HG02852 (cell line): Measurements from ENCODE around the gene ABCD1.
"Not testable (repeated sequence)": the region's sequence is repeated elsewhere in the genome, so short reads cannot be mapped to it uniquely, and the experiment has no call there.

Experiments
- ATAC-seq: cut with Tn5 transposase; IDR thresholded peaks from one replicate; pipeline ENCODE4 v1.9.1; 2021; ENCODE audit warnings: mild to moderate bottlenecking, moderate library complexity; ENCODE audit not compliant: unreplicated experiment

ABCD1 gene

DNA sequence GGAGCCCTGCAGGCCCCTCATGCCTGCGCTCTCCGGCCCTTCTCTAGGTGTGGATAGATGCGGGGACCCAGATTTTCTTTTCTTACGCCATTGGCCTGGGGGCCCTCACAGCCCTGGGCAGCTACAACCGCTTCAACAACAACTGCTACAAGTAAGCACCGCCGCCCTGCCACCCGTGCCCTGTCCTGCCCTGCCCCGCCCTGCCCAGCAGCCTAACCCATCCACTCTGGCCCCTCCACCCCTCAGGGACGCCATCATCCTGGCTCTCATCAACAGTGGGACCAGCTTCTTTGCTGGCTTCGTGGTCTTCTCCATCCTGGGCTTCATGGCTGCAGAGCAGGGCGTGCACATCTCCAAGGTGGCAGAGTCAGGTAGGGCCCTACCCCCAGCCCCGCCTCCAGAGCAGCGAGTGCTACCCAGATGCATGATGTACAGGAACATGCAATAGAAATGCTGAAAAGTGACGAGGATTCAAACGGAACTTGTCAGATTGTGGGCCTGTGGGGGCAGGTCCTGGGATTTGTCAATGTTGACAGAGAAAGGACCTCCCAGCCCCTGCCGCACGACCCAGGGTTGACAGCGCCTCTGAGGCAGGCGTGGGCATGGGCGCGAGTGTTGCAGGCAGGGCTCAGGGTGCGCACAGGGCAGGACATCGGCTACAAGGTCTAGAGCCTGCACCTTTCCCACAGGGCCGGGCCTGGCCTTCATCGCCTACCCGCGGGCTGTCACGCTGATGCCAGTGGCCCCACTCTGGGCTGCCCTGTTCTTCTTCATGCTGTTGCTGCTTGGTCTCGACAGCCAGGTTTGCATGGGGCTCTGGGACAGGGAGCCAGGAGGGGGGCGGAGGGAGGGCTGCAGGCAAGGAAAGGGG, 31.2 kb upstream of the ABCD1 start:
- no peak for ATAC-seq

DNA sequence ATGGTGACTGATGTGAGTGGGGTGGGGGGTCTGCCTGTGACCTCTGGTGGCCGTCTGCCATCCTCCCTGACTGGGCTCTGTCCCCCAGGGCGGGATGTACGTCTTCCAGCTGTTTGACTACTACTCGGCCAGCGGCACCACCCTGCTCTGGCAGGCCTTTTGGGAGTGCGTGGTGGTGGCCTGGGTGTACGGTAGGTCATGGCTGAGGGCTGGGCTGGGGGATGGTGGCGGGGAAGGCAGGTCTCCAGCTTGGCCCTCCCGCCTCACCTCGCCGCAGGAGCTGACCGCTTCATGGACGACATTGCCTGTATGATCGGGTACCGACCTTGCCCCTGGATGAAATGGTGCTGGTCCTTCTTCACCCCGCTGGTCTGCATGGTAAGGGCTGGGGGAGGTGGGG, 30.4 kb upstream of the ABCD1 start:
- not testable (repeated sequence) for ATAC-seq

GRCh38 chrX:153694687-153695270, 29.9 kb upstream of the ABCD1 start:
- ATAC-seq: no peak

DNA sequence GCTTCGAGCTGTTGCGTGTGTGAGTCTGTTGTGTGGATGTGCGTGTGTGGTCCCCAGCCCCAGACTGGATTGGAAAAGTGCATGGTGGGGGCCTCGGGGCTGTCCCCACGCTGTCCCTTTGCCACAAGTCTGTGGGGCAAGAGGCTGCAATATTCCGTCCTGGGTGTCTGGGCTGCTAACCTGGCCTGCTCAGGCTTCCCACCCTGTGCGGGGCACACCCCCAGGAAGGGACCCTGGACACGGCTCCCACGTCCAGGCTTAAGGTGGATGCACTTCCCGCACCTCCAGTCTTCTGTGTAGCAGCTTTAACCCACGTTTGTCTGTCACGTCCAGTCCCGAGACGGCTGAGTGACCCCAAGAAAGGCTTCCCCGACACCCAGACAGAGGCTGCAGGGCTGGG, 28.6 kb upstream of the ABCD1 start:
- ATAC-seq: no peak

DNA sequence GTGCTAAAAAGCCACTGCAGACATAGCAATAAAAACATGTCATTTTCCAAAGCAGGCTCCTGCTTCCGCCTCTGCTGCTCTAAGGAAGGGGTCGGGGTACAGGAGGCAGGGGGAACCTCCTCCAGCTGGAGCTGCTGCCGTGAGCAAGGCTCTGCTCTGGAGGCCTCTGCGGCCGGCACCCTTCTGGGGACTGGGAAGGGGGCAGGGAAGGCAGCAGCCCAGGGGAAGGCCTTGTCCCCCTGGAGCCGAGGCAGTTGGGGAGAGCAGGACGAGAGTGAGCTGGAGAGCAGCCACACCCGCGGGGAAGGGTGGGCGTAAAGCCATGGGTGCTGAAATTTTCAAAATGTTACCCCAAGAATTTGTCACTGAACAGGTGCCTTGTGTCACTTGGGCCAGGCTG, 28.1 kb upstream of the ABCD1 start:
- ATAC-seq: not testable (repeated sequence)

DNA sequence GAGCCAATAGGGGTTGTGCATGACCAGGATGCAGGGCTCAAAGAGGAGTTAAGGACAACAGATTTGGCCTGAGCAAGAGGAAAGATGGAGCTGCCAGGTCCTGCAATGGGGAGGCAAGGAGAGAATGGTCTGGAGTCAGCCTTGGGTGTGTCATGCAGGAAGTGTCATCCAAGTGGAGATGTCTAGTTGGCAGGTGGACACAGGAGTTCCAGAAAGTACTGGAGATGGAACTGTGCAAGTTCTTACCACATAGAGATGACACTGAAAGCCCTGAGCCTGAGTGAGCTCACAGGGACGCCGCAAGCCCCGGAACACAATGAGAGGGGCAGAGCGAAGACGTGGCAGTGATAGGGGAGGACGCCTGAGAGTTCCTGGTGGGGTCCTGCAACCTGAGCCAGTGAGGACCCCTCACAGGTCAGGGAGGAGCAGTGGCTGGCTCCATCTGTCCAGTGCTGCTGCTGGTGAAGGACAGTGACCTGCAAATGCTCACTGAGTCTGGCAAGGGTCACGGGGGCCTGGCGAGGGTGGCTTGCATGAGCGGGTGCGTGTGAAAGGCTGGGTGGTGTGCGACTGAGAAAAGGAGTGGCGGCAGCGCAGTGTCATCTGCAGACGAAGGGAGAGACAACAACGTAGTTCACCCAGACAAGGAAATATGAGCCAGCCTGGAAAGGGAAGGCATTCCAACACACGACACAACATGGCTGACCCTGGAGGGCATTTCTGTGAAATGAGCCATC, 27.5 kb upstream of the ABCD1 start:
- not testable (repeated sequence) for ATAC-seq

GRCh38 chrX:153697924-153698865, 26.5 kb upstream of the ABCD1 start:
- no peak for ATAC-seq

DNA sequence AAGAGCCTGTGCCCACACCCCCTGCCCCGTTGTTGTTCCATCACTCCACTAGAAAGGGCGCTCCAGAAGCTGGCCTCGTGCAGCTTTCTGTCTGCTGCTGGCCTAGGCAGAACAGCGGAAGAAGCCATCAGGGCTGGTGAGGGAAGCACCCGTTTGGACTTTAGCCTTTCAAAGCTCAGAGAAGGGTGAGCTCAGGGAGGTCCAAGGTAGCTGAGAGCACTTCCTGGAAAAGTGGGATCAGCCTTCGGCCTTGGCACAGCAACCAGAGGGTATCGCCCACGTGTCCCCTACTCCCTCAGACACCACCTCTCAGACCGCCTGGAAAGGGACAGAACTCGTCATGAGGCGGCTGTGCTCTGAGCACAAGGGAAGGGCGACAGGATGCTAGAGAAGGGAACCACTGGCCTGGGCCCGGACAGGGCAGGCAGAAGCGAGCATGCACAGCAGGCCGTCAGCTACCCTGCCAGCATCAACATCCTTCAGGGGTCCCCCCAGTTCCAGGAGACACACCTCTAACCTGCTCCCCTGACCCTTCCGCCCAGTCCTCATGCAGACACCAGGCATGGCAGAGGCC, 25.4 kb upstream of the ABCD1 start:
- ATAC-seq: not testable (repeated sequence)

DNA sequence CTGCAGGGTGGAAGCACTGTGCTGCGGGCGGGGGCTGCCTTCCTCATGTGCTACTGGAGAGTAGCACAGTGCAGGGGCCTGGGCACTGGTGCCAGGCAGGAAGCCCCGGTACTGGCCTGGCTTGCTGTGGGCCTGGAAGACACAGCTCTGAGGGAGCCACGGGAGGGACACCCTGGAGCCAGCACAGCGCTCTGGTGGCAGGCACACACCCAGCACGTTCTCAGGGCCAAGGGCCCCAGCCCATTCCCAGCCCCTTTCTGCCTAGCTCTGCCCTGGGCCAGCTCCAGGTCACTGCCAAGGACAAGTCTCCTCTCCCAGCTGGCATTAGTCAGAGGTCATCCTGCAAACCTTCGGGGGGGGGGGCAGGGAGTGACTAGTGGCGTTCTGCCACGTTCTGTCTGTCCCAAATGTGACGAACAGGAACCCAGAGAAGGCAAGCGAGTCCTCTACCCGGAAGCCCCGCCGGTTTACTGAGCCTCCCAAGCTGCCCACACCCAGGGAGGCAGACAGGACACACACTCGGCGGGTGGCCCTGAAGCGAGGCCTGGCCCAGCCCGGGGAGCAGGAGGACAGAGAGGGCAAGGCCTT, 24.8 kb upstream of the ABCD1 start:
- not testable (repeated sequence) for ATAC-seq

DNA sequence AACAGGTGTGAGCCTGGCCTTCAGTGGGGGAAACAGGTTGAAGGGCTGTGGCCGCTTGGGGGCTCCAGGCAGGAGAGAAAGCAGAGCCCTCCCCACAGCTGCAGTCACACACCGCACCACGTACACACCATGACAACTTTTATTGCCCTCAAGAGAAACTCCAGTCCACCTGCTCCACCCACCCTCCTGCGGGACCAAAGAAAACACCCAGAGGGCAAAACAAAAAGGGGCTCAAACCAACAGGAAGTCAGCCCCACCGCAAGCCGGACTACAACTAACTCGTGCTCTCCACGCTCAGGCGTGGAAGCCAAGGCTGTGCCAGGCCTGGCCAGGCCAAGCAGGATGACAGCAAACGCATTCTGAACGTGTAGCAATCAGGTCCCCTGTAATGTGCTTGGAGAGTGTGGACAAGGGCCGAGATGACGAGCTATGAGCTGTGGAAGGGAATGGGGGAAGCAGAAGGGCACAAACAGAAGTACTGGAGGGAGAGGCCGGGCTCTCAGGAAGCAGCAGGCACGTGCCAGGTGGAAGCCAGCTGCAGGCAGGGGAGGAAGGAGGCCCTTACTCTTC, 24.2 kb upstream of the ABCD1 start:
- ATAC-seq: no peak

- no peak for ATAC-seq
Observed at GRCh38 chrX:153700967-153701366, 23.7 kb upstream of the ABCD1 start.

- no peak for ATAC-seq
Observed at GRCh38 chrX:153701706-153702105, 22.9 kb upstream of the ABCD1 start.

DNA sequence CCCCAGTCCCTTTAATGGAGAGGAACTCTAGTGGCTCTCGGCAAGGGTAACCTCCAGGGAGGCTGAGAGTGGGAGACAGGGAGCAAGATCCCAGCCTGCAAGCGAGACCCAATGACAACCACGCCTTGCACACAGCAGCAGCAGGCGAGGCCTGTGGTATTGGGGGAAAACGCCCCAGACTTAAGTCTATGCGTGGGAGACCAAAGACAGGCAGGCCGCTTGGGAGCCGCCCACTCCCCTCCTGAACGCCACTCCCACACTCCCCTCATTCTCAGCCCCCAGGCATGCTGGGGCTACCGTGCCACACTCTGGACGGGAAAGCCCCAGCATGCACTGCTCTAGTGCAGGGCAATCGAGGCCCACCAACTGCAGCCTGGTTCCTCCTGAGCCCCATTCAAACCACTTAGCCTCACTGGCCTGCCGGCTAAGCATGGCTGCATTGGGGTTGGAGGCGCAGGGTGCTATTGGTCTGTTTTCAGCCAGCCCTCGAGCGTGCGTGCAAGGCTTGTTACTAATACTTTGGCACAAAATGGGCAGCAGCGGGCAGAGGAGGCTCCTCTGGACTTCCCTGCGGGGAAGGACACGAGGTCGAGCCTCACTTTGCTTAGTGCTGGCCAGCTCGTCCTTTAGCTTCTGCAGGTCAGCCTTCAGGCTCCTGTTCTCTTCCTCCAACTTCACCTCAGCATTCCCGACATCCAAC, 22.2 kb upstream of the ABCD1 start:
- ATAC-seq: no peak

DNA sequence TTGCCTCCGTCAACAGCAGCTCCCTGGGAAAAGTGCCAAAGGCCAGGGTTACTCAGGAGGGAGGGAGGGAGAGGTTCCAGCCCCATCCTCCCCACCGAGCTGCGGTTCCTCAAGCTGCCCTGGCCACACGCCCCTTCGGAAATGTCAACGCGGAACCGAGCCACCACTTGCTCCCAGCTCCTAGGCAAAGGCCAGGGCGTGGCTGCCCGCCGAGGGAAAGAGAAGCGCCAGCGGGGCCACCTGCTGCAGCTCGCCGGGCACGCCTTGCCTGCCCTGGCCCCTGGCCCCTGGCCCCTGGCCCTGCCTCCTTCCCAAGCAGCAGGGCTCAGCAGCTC, 21.7 kb upstream of the ABCD1 start:
- ATAC-seq: no peak

DNA sequence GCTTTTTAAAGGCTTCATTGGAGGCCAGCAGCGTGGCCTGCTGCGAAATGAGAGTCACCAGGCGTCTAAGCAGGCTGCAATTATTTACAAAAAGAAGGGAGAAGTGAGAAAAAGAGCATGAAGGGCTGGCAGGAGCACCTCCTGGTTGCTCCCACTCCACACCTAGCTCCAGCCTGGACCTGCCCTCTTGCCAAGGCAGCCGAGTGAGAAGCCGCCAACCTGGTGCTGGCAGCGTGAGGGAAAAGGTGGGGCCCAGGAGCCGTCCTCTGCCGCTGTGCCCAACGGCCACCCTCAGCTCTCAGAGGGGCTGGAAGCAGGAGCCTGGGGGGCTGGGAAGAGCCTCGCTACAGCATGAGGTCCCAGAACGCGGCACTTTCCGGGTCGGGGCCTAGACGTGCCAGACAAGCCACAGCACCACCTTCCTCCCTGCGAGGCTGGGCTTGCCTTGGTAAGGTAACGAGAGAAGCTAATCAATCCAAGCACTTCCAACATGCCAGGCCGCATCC, 20.6 kb upstream of the ABCD1 start:
- no peak for ATAC-seq

GRCh38 chrX:153704631-153705402, 19.8 kb upstream of the ABCD1 start:
- not testable (repeated sequence) for ATAC-seq

DNA sequence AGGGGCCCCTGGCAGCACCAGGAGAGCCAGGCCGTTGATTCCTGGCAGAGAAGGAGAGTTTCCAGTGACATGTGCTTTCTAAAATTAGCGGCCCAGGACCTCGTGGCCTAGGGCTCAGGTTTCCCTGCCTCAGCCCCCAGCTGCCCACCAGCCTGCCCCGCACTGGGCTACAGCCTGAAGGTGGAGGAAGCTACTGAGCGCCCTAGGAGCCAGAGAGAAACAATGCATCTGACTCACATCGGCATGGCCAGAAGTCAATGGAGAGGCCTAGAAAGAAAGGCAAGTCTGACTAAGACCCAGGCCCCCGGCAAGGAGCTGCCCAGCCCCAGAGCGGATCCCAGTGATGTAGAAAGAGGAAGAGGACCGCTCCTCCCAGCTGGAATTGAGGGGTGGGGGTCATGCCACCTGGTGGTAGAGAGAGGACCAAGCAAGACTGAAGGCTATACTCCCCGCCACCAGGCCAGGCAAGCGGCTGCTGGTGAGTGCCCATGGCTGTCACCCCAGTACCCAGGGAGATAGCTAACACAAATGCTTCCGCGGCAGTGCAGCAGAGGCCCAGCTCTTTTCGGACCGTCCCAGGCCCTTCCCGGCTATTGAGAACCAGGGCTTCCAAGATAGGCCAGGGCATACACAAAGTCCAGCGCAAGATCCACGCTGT, 19.1 kb upstream of the ABCD1 start:
- not testable (repeated sequence) for ATAC-seq

GRCh38 chrX:153706799-153707198, 17.9 kb upstream of the ABCD1 start:
- no peak for ATAC-seq
